GM19463 (cell line): ENCODE results near the gene HAS3.
"Not testable (repeated sequence)": the region's sequence is repeated elsewhere in the genome, so short reads cannot be mapped to it uniquely, and the experiment has no call there.

ENCODE experiments used
- ATAC-seq: cut with Tn5 transposase; IDR thresholded peaks from one replicate; pipeline ENCODE4 v1.9.1; 2021; ENCODE audit warnings: mild to moderate bottlenecking, moderate library complexity; ENCODE audit not compliant: unreplicated experiment

HAS3 gene

DNA sequence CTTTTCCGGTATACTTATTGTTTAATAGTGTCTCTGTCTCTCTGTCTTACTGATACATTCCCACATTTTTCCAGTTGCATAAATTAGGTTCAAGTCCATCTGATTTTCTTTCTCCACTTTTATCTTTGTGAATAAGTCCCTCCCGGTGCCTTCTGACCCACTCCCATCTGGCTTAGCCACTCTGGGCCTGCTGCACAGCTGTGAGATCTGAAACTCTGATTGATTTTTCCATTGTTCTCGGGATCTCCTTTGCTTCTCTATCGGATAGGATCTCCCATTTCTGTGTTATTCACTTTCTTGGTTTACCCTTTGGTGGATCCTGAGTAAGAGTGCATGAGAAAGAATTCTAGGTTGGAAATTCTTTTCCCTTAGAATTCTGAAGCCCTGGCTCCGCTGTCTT, 35.6 kb downstream of the HAS3 start:
- ATAC-seq, result no peak

DNA sequence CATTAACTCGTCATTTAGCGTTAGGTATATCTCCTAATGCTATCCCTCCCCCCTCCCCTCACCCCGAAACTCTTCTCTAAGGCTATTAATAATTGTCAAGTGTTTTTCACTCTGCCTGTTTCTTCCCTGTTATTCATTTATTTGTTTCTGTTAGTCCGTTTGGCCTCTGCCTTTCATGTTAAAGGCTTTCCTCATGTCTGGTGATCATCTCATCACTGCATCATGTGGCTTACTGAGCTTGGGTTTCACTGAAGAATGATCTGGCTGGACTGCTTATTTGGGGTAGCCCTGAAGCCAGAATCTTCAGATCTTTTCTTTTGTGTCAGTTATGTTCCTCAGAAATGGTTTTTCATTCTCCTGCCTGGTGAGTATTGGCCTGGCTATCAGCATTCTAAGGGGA, 36.5 kb downstream of the HAS3 start:
- no peak for ATAC-seq

DNA sequence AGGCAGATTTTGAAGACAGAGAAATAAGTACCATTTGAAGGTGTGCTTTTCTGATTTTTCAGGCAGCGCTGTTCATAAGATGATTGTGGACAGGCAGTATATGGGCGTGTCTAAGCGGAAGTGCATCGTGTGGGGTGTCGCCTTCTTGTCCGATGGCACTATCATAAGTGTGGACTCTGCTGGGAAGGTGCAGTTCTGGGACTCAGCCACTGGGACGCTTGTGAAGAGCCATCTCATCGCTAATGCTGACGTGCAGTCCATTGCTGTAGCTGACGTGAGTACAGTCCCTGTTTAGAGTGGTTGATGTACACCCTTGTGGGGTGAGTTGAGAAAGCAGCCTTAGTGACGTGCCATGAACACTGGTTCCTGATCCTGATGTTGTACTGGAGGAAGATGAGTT, 37.7 kb downstream of the HAS3 start:
- no peak for ATAC-seq

- ATAC-seq, result no peak
Observed at GRCh38 chr16:69145658-69146057, 40.2 kb downstream of the HAS3 start.

DNA sequence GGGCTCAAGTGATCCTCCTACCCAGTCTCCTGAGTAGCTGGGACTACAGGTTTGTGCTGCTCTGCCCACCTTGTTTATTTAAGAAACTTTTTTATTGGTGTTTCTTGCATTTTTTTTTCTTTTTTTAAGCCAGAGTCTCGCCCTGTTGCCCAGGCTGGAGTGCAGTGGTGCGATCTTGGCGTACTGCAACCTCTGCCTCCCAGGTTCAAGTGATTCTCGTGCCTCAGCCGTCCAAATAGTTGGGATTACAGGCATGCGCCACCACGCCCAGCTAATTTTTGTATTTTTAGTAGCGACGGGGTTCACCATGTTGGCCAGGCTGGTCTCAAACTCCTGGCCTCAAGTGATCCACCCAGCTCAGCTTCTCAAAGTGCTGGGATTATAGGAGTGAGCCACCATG, 44.2 kb downstream of the HAS3 start:
- not testable (repeated sequence) for ATAC-seq

GRCh38 chr16:69150146-69150865, 44.9 kb downstream of the HAS3 start:
- no peak for ATAC-seq

GRCh38 chr16:69157196-69157595, 51.7 kb downstream of the HAS3 start:
- no peak for ATAC-seq

DNA sequence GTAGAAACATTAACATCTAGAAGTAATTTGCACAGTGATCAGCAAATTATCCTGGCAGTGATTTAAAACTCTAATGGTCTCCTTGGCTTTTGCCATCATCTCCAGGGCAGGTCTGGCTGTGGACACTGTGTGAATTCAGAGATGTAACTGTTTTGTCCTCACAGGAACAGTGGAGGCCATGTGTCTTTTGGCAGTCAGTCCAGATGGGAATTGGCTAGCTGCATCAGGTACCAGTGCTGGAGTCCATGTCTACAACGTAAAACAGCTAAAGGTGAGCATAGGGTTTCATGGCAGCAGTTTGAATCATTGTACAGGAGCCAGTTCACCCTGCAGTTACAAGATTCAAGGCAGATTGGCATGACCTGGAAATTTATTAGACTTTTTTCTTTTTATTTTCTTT, 54.7 kb downstream of the HAS3 start:
- ATAC-seq, result no peak

DNA sequence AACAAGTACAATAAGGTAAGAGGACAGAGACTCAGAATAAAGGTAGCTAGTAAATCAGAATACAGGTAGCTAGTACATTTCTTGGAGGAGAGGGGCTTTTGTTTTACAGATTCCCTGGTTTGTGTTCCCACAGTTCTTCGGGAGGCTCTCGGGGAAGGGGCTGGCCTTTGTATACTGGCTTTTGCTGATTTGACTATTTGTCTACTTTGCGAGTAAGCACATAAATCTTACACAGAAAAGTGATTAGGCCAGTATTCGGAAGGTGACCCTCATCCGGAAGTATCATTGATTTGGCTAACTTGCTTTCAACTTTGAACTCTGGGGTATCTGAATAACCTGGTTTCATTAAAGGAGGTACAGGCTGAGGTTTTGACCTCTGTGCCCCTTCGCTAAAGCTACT, 60.1 kb downstream of the HAS3 start:
- ATAC-seq, result no peak

- ATAC-seq, result no peak
Observed at GRCh38 chr16:69166221-69166833, 60.9 kb downstream of the HAS3 start.

GRCh38 chr16:69166946-69167930, 61.8 kb downstream of the HAS3 start:
- ATAC-seq, result no peak
